SK-N-SH (cell line): ENCODE data around the gene EFNA3. TPM values are rescaled to one million over a fixed set of nuclear protein-coding genes. Genes with fewer than 3 reads are reported as not detected.
A peak's percentile ranks its signal among the peaks of the same experiment; 100 is the strongest.

Source experiments
- CTCF ChIA-PET: fragments of 300-600, 350-600 bp; formaldehyde crosslinking; extraction: SDS; loops from one replicate; lab custom pipeline; 2021; lab: Yijun Ruan, JAX
- POLR2A ChIA-PET: fragments of 350-600 bp; sonication (Branson Sonifier 250); formaldehyde crosslinking; extraction: SDS; loops from one replicate; lab custom pipeline; 2020; ENCODE audit warnings: antibody characterized with exemption, inconsistent platforms; lab: Yijun Ruan, JAX
- DNase-seq: peaks from one replicate; pipeline ENCODE4 v3.0.0; 2012
- H2AFZ ChIP-seq: fragments of 200-600 bp; sonication (generic); 2 replicates; pipeline ENCODE4 v1.8.1; 2016; ENCODE audit warnings: antibody characterized with exemption, mild to moderate bottlenecking, low read depth
- H3F3A ChIP-seq: fragments of 200-600 bp; sonication (generic); replicated peaks from 2 replicates; pipeline ENCODE3; 2016; ENCODE audit warnings: antibody characterized with exemption, mild to moderate bottlenecking; ENCODE audit not compliant: insufficient read depth
- H3K27ac ChIP-seq, 2 experiments: fragments of 200-500 bp in 1 of 2; fragments of 200-600 bp in 1 of 2; sonication (Bioruptor generic) in 1 of 2; sonication (generic), shearing (Covaris generic) in 1 of 2; 2 replicates each; pipeline versions ENCODE4 v1.5.1 to v1.6.1; 2014 to 2016; ENCODE audit warnings: low read depth in 2 of 2, inconsistent platforms in 1 of 2, low read length in 1 of 2, mild to moderate bottlenecking in 1 of 2, mixed read lengths in 1 of 2
- H3K27me3 ChIP-seq: fragments of 200-600 bp; sonication (generic), shearing (Covaris generic); 2 replicates; pipeline ENCODE4 v1.6.1; 2016; ENCODE audit warnings: mixed run types; ENCODE audit not compliant: insufficient read depth
- H3K36me3 ChIP-seq, 2 experiments: fragments of 200-500 bp in 1 of 2; fragments of 200-600 bp in 1 of 2; sonication (Bioruptor generic) in 1 of 2; sonication (generic) in 1 of 2; replicated peaks in 1 of 2; 2 replicates each; pipeline versions ENCODE3 to v1.5.1; 2014 to 2016; ENCODE audit warnings: low read length in 1 of 2, mild to moderate bottlenecking in 1 of 2; ENCODE audit not compliant: insufficient read depth in 2 of 2, control insufficient read depth in 1 of 2
- H3K4me1 ChIP-seq, 2 experiments: fragments of 200-500 bp in 1 of 2; fragments of 200-600 bp in 1 of 2; sonication (Bioruptor generic) in 1 of 2; sonication (generic), shearing (Covaris generic) in 1 of 2; 2 replicates each; pipeline versions ENCODE4 v1.5.1 to v1.6.1; 2014 to 2016; ENCODE audit warnings: low read depth in 1 of 2, low read length in 1 of 2, mixed run types in 1 of 2; ENCODE audit not compliant: insufficient read depth in 2 of 2, control insufficient read depth in 1 of 2
- H3K4me2 ChIP-seq: fragments of 200-600 bp; sonication (generic), shearing (Covaris generic); 2 replicates; pipeline ENCODE4 v1.6.1; 2017; ENCODE audit warnings: mixed run types
- H3K4me3 ChIP-seq, 2 experiments: fragments of 200-500 bp in 1 of 2; fragments of 200-600 bp in 1 of 2; sonication (Bioruptor generic) in 1 of 2; sonication (generic), shearing (Covaris generic) in 1 of 2; 2 replicates each; pipeline versions ENCODE4 v1.5.1 to v1.8.1; 2014 to 2016; ENCODE audit warnings: low read depth in 2 of 2, inconsistent platforms in 1 of 2, low read length in 1 of 2, mild to moderate bottlenecking in 1 of 2, mixed read lengths in 1 of 2, moderate library complexity in 1 of 2
- H3K79me2 ChIP-seq: fragments of 200-600 bp; sonication (generic); 2 replicates; pipeline ENCODE4 v1.8.1; 2017; ENCODE audit warnings: mild to moderate bottlenecking; ENCODE audit not compliant: insufficient read depth
- H3K9ac ChIP-seq: fragments of 200-600 bp; sonication (generic); 2 replicates; pipeline ENCODE4 v1.6.1; 2017; ENCODE audit warnings: mixed run types
- H3K9me2 ChIP-seq: fragments of 200-600 bp; sonication (generic); 2 replicates; pipeline ENCODE4 v1.6.1; 2017; ENCODE audit warnings: mixed run types
- H3K9me3 ChIP-seq: fragments of 200-600 bp; sonication (generic); 2 replicates; pipeline ENCODE4 v1.6.1; 2017; ENCODE audit warnings: mixed run types, mild to moderate bottlenecking, moderate library complexity
- H4K20me1 ChIP-seq: fragments of 200-600 bp; sonication (generic); 2 replicates; pipeline ENCODE4 v1.6.1; 2017; ENCODE audit warnings: mild to moderate bottlenecking, mixed run types; ENCODE audit not compliant: insufficient read depth
- ELF1 ChIP-seq: IDR thresholded peaks from 2 replicates; pipeline ENCODE4 v1.4.0; 2012
- FOSL2 ChIP-seq: IDR thresholded peaks from 2 replicates; pipeline ENCODE4 v1.4.0; 2012; ENCODE audit warnings: low read depth, mild to moderate bottlenecking, moderate library complexity, borderline replicate concordance
- FOXM1 ChIP-seq: IDR thresholded peaks from 2 replicates; pipeline ENCODE4 v1.4.0; 2012; ENCODE audit warnings: low read depth, mild to moderate bottlenecking
- GATA2 ChIP-seq: sonication (generic); formaldehyde crosslinking; IDR thresholded peaks from 2 replicates; pipeline ENCODE4 v1.5.0; 2020; ENCODE audit warnings: mild to moderate bottlenecking, missing genetic modification reagents
- IRF3 ChIP-seq: fragments of 150-350 bp; IDR thresholded peaks from 2 replicates; pipeline ENCODE4 v1.6.1; 2016; ENCODE audit warnings: mild to moderate bottlenecking, low read depth, low read length
- JUND ChIP-seq: IDR thresholded peaks from 2 replicates; pipeline ENCODE4 v1.4.0; 2012
- MXI1 ChIP-seq: IDR thresholded peaks from 2 replicates; pipeline ENCODE4 v1.6.1; 2012; ENCODE audit warnings: mild to moderate bottlenecking, low read depth, low read length, improper control_type of control experiment
- NFIC ChIP-seq: IDR thresholded peaks from 2 replicates; pipeline ENCODE4 v1.4.0; 2012; ENCODE audit warnings: borderline replicate concordance
- PBX3 ChIP-seq: IDR thresholded peaks from 2 replicates; pipeline ENCODE4; 2012
- RAD21 ChIP-seq: IDR thresholded peaks from 2 replicates; pipeline ENCODE4 v1.6.1; 2012; ENCODE audit warnings: mild to moderate bottlenecking, low read length
- RFX5 ChIP-seq: IDR thresholded peaks from 2 replicates; pipeline ENCODE4 v1.6.1; 2012; ENCODE audit warnings: mild to moderate bottlenecking, improper control_type of control experiment, low read length
- RXRA ChIP-seq: IDR thresholded peaks from 2 replicates; pipeline ENCODE4 v1.4.0; 2012; ENCODE audit warnings: low read depth, mild to moderate bottlenecking, borderline replicate concordance
- SIN3A ChIP-seq: IDR thresholded peaks from 2 replicates; pipeline ENCODE4 v1.6.1; 2012; ENCODE audit warnings: low read depth, mild to moderate bottlenecking, low read length, moderate library complexity, borderline replicate concordance
- TAF1 ChIP-seq: IDR thresholded peaks from 2 replicates; pipeline ENCODE4 v1.6.1; 2012; ENCODE audit warnings: low read depth, mild to moderate bottlenecking, low read length, moderate library complexity, borderline replicate concordance
- TCF12 ChIP-seq: IDR thresholded peaks from 2 replicates; pipeline ENCODE4 v1.4.0; 2012
- TEAD4 ChIP-seq: IDR thresholded peaks from 2 replicates; pipeline ENCODE4 v1.4.0; 2012; ENCODE audit warnings: mild to moderate bottlenecking, borderline replicate concordance; ENCODE audit not compliant: insufficient read depth
- YY1 ChIP-seq: IDR thresholded peaks from 2 replicates; pipeline ENCODE4 v1.4.0; 2012; ENCODE audit warnings: low read depth, mild to moderate bottlenecking
- WGBS: methylation state at CpG from one replicate; pipeline ENCODE4 v1.1.6; 2017; ENCODE audit warnings: low lambda C conversion rate; 5-methylcytosine and 5-hydroxymethylcytosine counted together
- polyA plus RNA-seq, 3 experiments: library from polyadenylated mRNA; depleted of rRNA; stranded (reverse); fragments of >200 nt; gene quantifications; 2 replicates each; pipeline ENCODE4 v1.2.3, GENCODE V29; 2012
- TF ChIP-seq, protein P1 (sequence below): IDR thresholded peaks from 2 replicates; pipeline ENCODE4 v1.4.0; 2012; ENCODE audit warnings: low read depth, borderline replicate concordance
- TF ChIP-seq, protein P2 (sequence below): fragments of 200-600 bp; sonication (generic); IDR thresholded peaks from 2 replicates; pipeline ENCODE4 v1.6.1; 2017; ENCODE audit warnings: antibody characterized with exemption, mild to moderate bottlenecking, moderate library complexity
- TF ChIP-seq, protein P3 (sequence below): IDR thresholded peaks from 2 replicates; pipeline ENCODE4 v1.4.0; 2012; ENCODE audit warnings: low read depth, borderline replicate concordance

EFNA3 gene
- polyA plus RNA-seq, 1 of the 3 experiments (the other 2 are of a cell fraction), result 6.0 TPM

DNA sequence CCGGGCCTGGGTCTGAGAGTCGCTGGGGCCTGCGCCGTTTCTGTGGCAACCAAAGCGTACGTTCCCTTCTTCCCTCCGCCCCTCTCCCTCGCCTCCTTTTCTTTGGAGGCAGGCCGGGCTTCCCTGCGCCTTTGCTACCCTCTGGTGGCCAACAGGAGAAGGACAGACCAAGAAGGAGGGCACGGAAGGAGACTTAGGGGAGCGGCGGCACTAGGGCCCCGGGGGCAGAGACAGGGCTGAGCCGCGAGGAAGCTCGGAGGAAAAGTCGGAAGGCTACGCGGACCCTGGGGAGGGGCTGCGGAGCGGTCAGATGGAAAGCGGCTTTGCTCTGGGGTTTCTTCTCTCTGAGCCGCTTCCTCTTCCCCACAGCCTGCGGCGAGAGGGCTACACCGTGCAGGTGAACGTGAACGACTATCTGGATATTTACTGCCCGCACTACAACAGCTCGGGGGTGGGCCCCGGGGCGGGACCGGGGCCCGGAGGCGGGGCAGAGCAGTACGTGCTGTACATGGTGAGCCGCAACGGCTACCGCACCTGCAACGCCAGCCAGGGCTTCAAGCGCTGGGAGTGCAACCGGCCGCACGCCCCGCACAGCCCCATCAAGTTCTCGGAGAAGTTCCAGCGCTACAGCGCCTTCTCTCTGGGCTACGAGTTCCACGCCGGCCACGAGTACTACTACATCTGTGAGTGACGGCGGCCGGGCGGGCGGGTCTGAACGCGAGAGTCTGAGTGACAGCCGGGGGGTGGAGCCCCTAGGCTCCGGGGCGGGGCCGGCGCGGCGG, 6.3 kb downstream of the EFNA3 start (continued):
- TF ChIP-seq YY1 (peak; percentile 31; the same call in 1 of the 2 replicates), TAF1 (peak; percentile 41; the same call in 1 of the 2 replicates), TEAD4 (no peak), RXRA (no peak), JUND (no peak), FOXM1 (no peak)
- TF ChIP-seq, protein P1, sequence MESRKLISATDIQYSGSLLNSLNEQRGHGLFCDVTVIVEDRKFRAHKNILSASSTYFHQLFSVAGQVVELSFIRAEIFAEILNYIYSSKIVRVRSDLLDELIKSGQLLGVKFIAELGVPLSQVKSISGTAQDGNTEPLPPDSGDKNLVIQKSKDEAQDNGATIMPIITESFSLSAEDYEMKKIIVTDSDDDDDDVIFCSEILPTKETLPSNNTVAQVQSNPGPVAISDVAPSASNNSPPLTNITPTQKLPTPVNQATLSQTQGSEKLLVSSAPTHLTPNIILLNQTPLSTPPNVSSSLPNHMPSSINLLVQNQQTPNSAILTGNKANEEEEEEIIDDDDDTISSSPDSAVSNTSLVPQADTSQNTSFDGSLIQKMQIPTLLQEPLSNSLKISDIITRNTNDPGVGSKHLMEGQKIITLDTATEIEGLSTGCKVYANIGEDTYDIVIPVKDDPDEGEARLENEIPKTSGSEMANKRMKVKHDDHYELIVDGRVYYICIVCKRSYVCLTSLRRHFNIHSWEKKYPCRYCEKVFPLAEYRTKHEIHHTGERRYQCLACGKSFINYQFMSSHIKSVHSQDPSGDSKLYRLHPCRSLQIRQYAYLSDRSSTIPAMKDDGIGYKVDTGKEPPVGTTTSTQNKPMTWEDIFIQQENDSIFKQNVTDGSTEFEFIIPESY, result no peak
- TF ChIP-seq, protein P2, sequence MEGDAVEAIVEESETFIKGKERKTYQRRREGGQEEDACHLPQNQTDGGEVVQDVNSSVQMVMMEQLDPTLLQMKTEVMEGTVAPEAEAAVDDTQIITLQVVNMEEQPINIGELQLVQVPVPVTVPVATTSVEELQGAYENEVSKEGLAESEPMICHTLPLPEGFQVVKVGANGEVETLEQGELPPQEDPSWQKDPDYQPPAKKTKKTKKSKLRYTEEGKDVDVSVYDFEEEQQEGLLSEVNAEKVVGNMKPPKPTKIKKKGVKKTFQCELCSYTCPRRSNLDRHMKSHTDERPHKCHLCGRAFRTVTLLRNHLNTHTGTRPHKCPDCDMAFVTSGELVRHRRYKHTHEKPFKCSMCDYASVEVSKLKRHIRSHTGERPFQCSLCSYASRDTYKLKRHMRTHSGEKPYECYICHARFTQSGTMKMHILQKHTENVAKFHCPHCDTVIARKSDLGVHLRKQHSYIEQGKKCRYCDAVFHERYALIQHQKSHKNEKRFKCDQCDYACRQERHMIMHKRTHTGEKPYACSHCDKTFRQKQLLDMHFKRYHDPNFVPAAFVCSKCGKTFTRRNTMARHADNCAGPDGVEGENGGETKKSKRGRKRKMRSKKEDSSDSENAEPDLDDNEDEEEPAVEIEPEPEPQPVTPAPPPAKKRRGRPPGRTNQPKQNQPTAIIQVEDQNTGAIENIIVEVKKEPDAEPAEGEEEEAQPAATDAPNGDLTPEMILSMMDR, result peak; percentile 82
- TF ChIP-seq, all 33 proteins: peak for 16

GRCh38 chr1:155085504-155086127, 7.0 kb downstream of the EFNA3 start:
- H2AFZ ChIP-seq, result peak overlapping the region; percentile 99
- no peaks in the 10 kb centered on the region for H3K36me3 ChIP-seq
- WGBS, result 4% methylated on average over 13 of the region's 32 CpGs
- peaks cover 6 to 25% of the 10 kb centered on the region in 2 experiments; a peak in 3 of 4 replicates for H3K4me1 ChIP-seq
- POLR2A ChIA-PET, result interaction anchor here (0.7 to 2.0 kb wide), 3 partner anchors 85 to 89 kb away, joined by 3 to 4 read pairs (median 3); partner anchors contain the start of gene KRTCAP2
- peak overlapping the region; percentile 78 for H3K4me2 ChIP-seq
- TF ChIP-seq MXI1, result no peak
- TF ChIP-seq NFIC, result no peak
- no peak for TF ChIP-seq TEAD4
- TF ChIP-seq JUND, result no peak
- TF ChIP-seq FOXM1, result no peak
- no peak for TF ChIP-seq RAD21
- no peak for TF ChIP-seq SIN3A
- no peak for TF ChIP-seq IRF3
- no peak for TF ChIP-seq GATA2 (CRISPR knock-in tag)
- TF ChIP-seq, protein P1, result no peak
- TF ChIP-seq PBX3, result no peak
- no peak for TF ChIP-seq TCF12
- TF ChIP-seq ELF1, result no peak
- TF ChIP-seq RFX5, result no peak
- no peak for TF ChIP-seq FOSL2
- TF ChIP-seq, protein P3, sequence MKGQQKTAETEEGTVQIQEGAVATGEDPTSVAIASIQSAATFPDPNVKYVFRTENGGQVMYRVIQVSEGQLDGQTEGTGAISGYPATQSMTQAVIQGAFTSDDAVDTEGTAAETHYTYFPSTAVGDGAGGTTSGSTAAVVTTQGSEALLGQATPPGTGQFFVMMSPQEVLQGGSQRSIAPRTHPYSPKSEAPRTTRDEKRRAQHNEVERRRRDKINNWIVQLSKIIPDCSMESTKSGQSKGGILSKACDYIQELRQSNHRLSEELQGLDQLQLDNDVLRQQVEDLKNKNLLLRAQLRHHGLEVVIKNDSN, result no peak
- DNase-seq, result peak; percentile 44
- H3K79me2 ChIP-seq, result no peaks in the 10 kb centered on the region
- H3F3A ChIP-seq, result peaks cover 3% of the 10 kb centered on the region
- no peaks in the 10 kb centered on the region for H3K9me2 ChIP-seq
- CTCF ChIA-PET, result interaction anchor here (0.6 to 5.3 kb wide), 62 partner anchors 10 to 606 kb away, joined by 3 to 156 read pairs (median 5); partner anchors contain the start of genes ADAM15, EFNA1, EFNA4 and KRTCAP2
- peak overlapping the region; percentile 77 to 79 for H3K4me3 ChIP-seq
- H3K27me3 ChIP-seq, result peaks cover 8% of the 10 kb centered on the region
- no peaks in the 10 kb centered on the region for H4K20me1 ChIP-seq
- peak overlapping the region; percentile 56; the same call in 1 of the 2 replicates for H3K9ac ChIP-seq
- H3K27ac ChIP-seq, result peak overlapping the region; percentile 69 to 94; a peak in 3 of 4 replicates
- no peaks in the 10 kb centered on the region for H3K9me3 ChIP-seq
